DND-41 (cell line): ENCODE measurements around the gene LDLRAD2.

Source experiments
- ATAC-seq: fragments of 200-7000 bp; cut with Tn5 transposase; 3 replicates; pipeline ENCODE4 v1.9.1; 2021; ENCODE audit warnings: low read depth; ENCODE audit not compliant: insufficient read depth
- DNase-seq: peaks from one replicate; pipeline ENCODE4 v3.0.0-alpha.2; 2020
- H2AFZ ChIP-seq: 2 replicates; pipeline ENCODE4 v1.6.0; 2012; ENCODE audit warnings: low read depth, low read length
- H3K27ac ChIP-seq: 2 replicates; pipeline ENCODE4 v1.5.1; 2012; ENCODE audit warnings: low read length, inconsistent platforms
- H3K27me3 ChIP-seq: fragments of 200-600 bp; sonication (generic); 2 replicates; pipeline ENCODE4 v1.6.0; 2012; ENCODE audit warnings: low read length, mild to moderate bottlenecking, inconsistent platforms; ENCODE audit not compliant: insufficient read depth, poor library complexity
- H3K36me3 ChIP-seq: 2 replicates; pipeline ENCODE4 v1.5.1; 2012; ENCODE audit warnings: low read length, inconsistent platforms; ENCODE audit not compliant: insufficient read depth
- H3K4me1 ChIP-seq: 2 replicates; pipeline ENCODE4 v1.5.1; 2012; ENCODE audit warnings: mild to moderate bottlenecking, low read length; ENCODE audit not compliant: insufficient read depth
- H3K4me2 ChIP-seq: 2 replicates; pipeline ENCODE4 v1.6.0; 2012; ENCODE audit warnings: mild to moderate bottlenecking, moderate library complexity, low read length, inconsistent platforms; ENCODE audit not compliant: insufficient read depth
- H3K4me3 ChIP-seq, 2 experiments: fragments of 200-600 bp in 1 of 2; shearing (Covaris generic) in 1 of 2; 2 replicates each; pipeline ENCODE4 v1.5.1; 2012 to 2016; ENCODE audit warnings: inconsistent platforms in 2 of 2, low read length in 2 of 2, mild to moderate bottlenecking in 2 of 2, low read depth in 1 of 2, moderate library complexity in 1 of 2
- H3K79me2 ChIP-seq: 2 replicates; pipeline ENCODE4 v1.6.0; 2012; ENCODE audit warnings: low read length, inconsistent platforms; ENCODE audit not compliant: insufficient read depth
- H3K9ac ChIP-seq: 2 replicates; pipeline ENCODE4 v1.6.0; 2012; ENCODE audit warnings: low read depth, mild to moderate bottlenecking, inconsistent platforms, low read length, moderate library complexity
- H3K9me3 ChIP-seq: 2 replicates; pipeline ENCODE4 v1.5.1; 2012; ENCODE audit warnings: low read length, moderate library complexity, mild to moderate bottlenecking, inconsistent platforms; ENCODE audit not compliant: insufficient read depth, severe bottlenecking
- H4K20me1 ChIP-seq: 2 replicates; pipeline ENCODE4 v1.6.0; 2012; ENCODE audit warnings: low read length; ENCODE audit not compliant: insufficient read depth
- CTCF ChIP-seq: IDR thresholded peaks from 2 replicates; pipeline ENCODE4 v1.5.1; 2012; ENCODE audit warnings: borderline replicate concordance, low read length, moderate library complexity, mild to moderate bottlenecking; ENCODE audit not compliant: poor library complexity, severe bottlenecking; ENCODE audit errors: extremely low read depth
- EZH2 ChIP-seq: IDR thresholded peaks from 3 replicates; pipeline ENCODE4 v1.6.1; 2012; ENCODE audit warnings: borderline replicate concordance, low read depth, mild to moderate bottlenecking, moderate library complexity, low read length, inconsistent platforms; ENCODE audit not compliant: severe bottlenecking

LDLRAD2 gene

GRCh38 chr1:21855257-21856096 is 43.4 kb downstream of the LDLRAD2 start:
- no peaks in the 10 kb centered on the region for H3K4me1 ChIP-seq

GRCh38 chr1:21857142-21857839 is 45.2 kb downstream of the LDLRAD2 start:
- H3K27me3 ChIP-seq: no peaks in the 10 kb centered on the region
- no peak overlapping the region for H3K4me3 ChIP-seq
- H3K9me3 ChIP-seq: no peaks in the 10 kb centered on the region
- H2AFZ ChIP-seq: no peak overlapping the region
- no peak for TF ChIP-seq EZH2
- TF ChIP-seq CTCF: no peak
- H3K9ac ChIP-seq: no peak overlapping the region
- ATAC-seq (no peak), DNase-seq (no peak)
- no peak overlapping the region for H3K4me2 ChIP-seq
- H3K36me3 ChIP-seq: no peaks in the 10 kb centered on the region
- H3K79me2 ChIP-seq: no peaks in the 10 kb centered on the region
- no peaks in the 10 kb centered on the region for H3K4me1 ChIP-seq
- no peaks in the 10 kb centered on the region; the same call in 1 of the 2 replicates for H4K20me1 ChIP-seq
- H3K27ac ChIP-seq: no peak overlapping the region

More at GRCh38 chr1:21855257-21856096, 43.4 kb downstream of the LDLRAD2 start:
- H3K27ac ChIP-seq: no peak overlapping the region
- H3K9ac ChIP-seq: no peak overlapping the region
- no peak for TF ChIP-seq EZH2
- TF ChIP-seq CTCF: no peak
- ATAC-seq: no peak
- no peak overlapping the region for H2AFZ ChIP-seq
- H3K4me3 ChIP-seq: no peak overlapping the region
- no peaks in the 10 kb centered on the region for H3K27me3 ChIP-seq
- H3K4me2 ChIP-seq: no peak overlapping the region
- no peaks in the 10 kb centered on the region for H3K79me2 ChIP-seq
- H3K9me3 ChIP-seq: no peaks in the 10 kb centered on the region
- H4K20me1 ChIP-seq: no peaks in the 10 kb centered on the region; the same call in 1 of the 2 replicates
- DNase-seq: no peak
- H3K36me3 ChIP-seq: no peaks in the 10 kb centered on the region

GRCh38 chr1:21857840-21858670 is 46.0 kb downstream of the LDLRAD2 start:
- Histone ChIP-seq H3K36me3 (no peaks in the 10 kb centered on the region), H3K9me3 (no peaks in the 10 kb centered on the region), H3K4me1 (no peaks in the 10 kb centered on the region), H3K4me2 (no peak overlapping the region), H3K27ac (no peak overlapping the region), H2AFZ (no peak overlapping the region), H3K27me3 (no peaks in the 10 kb centered on the region), H3K79me2 (no peaks in the 10 kb centered on the region), H3K9ac (no peak overlapping the region), H4K20me1 (no peaks in the 10 kb centered on the region; the same call in 1 of the 2 replicates), H3K4me3 (no peak overlapping the region)
- TF ChIP-seq EZH2 (no peak), CTCF (no peak)
- no peak for ATAC-seq
- DNase-seq: no peak
